Activated naive CD4-positive, alpha-beta T cell treated with anti-CD3 and anti-CD28 coated beads, Interleukin-2, amount 50 U/mL, for 72 hours (primary cell): ENCODE measurements around the gene ATOX1. TPM values are rescaled to one million over a fixed set of nuclear protein-coding genes. Genes with fewer than 3 reads are reported as not detected.
"Not testable (repeated sequence)": the region's sequence is repeated elsewhere in the genome, so short reads cannot be mapped to it uniquely, and the experiment has no call there.

ENCODE experiments used
- ATAC-seq, 2 donors: fragments of 150-1000 bp; cut with Tn5 transposase; 2 replicates each; pipeline ENCODE4 v1.10.0; 2021; ENCODE audit warnings: mild to moderate bottlenecking in 2 of 2, moderate library complexity in 2 of 2
- DNase-seq, 2 donors: peaks; one replicate each; pipeline ENCODE4 v3.0.0; 2021 to 2022; ENCODE audit warnings: low spot score in 2 of 2
- H3K27ac Mint-ChIP-seq, 2 donors: one replicate each; pipeline ENCODE4 v1.8.0; 2022; ENCODE audit warnings: mild to moderate bottlenecking in 2 of 2, mixed read lengths in 2 of 2
- H3K36me3 Mint-ChIP-seq, 2 donors: one replicate each; pipeline ENCODE4 v1.8.0; 2022; ENCODE audit warnings: mixed read lengths in 2 of 2
- H3K9me3 Mint-ChIP-seq, 2 donors: one replicate each; pipeline ENCODE4 v1.8.0; 2022; ENCODE audit warnings: mixed read lengths in 2 of 2
- total RNA-seq, 2 donors: library from RNA; stranded (reverse); gene quantifications; one replicate each; pipeline ENCODE4 v1.2.3, GENCODE V29; 2022

ATOX1 gene
- total RNA-seq, 2 donors from 2014 or later = 48.2 to 84.3 TPM

- Mint-ChIP-seq H3K36me3 (peaks cover 0 to under 1% of the 10 kb centered on the region in 2 donors), H3K9me3 (no peaks in the 10 kb centered on the region), H3K27ac (no peak overlapping the region)
- ATAC-seq (no peak), DNase-seq (no peak)
These were observed 38.2 kb downstream of the ATOX1 start for GRCh38 chr5:151720215-151720614.

DNA sequence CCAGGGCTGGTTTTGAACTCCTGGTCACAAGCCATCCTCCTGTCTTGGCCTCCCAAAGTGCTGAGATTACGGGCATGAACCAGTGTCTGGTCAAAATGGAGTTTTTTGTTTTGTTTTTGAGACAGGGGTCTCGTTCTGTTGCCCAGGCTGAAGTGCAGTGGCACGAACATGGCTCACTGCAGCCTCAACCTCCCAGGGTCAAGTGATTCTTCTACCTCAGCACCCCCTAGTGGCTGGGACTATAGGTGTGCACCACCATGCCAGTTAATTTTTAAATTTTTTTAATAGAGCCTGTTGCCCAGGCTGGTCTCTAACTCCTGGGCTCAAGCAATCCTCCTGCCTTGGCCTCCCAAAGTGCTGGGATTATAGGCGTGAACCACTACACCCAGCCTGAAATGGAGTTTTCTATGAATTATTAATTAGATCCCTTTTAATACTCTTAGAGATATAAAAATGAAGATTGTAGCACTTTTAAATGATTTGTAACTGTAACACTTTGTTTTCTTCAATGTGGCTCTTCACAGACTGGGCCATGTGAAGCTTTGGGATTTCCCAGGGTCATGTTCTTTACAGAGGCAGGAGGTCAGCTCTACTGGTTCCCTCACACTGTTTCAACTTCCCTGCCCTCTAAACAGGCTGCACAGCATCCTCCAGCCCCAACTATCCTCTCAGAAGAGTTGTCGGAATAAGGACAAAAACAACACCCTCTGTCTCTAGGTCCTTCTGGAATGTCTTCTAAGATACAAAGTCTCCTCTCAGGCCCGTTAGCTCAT is 39.0 kb downstream of the ATOX1 start:
- DNase-seq (peak in 1 of 2 donors; percentile 51), ATAC-seq (peak in 1 of 2 donors; percentile 51)
- Mint-ChIP-seq H3K9me3 (no peaks in the 10 kb centered on the region), H3K36me3 (peaks cover 0 to 6% of the 10 kb centered on the region in 2 donors), H3K27ac (peak overlapping the region in 1 of 2 donors; percentile 63)

GRCh38 chr5:151718646-151719045 is 39.8 kb downstream of the ATOX1 start:
- DNase-seq (no peak), ATAC-seq (no peak)
- Mint-ChIP-seq H3K36me3 (peaks cover 0 to 6% of the 10 kb centered on the region in 2 donors), H3K27ac (no peak overlapping the region), H3K9me3 (no peaks in the 10 kb centered on the region)

GRCh38 chr5:151718153-151718552 is 40.3 kb downstream of the ATOX1 start:
- Mint-ChIP-seq H3K9me3 (no peaks in the 10 kb centered on the region), H3K36me3 (peaks cover 0 to 6% of the 10 kb centered on the region in 2 donors), H3K27ac (no peak overlapping the region)
- DNase-seq (no peak), ATAC-seq (no peak)

DNA sequence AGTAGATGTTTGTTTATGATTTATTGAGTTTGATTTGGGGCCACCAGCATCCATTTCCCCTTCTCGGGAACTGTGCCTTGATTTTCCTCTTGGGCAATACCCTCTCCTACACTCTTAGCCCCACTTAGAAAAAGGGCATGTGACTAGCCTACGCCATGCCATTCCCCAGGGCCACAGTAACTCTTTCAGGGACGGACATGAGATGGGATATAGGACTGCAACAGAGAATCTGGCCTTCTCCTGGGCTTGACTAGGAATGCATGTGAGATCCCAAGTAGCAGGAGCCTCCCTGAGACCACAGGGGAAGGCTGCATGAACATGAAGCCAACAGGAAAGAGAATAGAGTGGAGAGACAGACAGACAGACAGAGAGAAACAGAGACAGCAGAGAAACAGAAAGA is 41.0 kb downstream of the ATOX1 start:
- ATAC-seq (no peak), DNase-seq (no peak)
- H3K36me3 Mint-ChIP-seq = peaks cover 0 to 6% of the 10 kb centered on the region in 2 donors
- H3K27ac Mint-ChIP-seq = peak overlapping the region in 1 of 2 donors; percentile 18
- H3K9me3 Mint-ChIP-seq = no peaks in the 10 kb centered on the region

- H3K36me3 Mint-ChIP-seq = no peaks in the 10 kb centered on the region
- DNase-seq (no peak), ATAC-seq (no peak)
- no peak overlapping the region for H3K27ac Mint-ChIP-seq
- H3K9me3 Mint-ChIP-seq = no peaks in the 10 kb centered on the region
These were observed 49.2 kb downstream of the ATOX1 start for GRCh38 chr5:151709109-151709735.

DNA sequence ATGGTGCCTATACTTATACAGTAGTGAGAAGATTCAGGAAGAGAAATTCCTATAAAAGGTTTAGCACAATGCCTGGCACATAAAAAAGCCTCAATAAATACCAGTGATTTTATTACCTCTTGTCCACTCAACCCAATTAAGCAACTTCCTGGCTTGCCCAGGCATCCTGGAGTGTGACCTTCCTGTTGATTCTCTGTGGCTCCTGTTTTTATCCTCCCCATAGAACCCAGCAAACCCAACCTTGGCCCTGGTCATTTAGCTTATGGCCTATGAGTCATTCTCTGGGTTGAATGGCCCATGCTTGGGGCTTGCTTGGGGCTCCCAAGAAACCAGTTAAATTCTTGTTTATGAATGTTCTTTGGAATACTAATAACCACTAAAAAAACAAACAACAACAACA is 50.3 kb downstream of the ATOX1 start:
- H3K9me3 Mint-ChIP-seq = no peaks in the 10 kb centered on the region

DNA sequence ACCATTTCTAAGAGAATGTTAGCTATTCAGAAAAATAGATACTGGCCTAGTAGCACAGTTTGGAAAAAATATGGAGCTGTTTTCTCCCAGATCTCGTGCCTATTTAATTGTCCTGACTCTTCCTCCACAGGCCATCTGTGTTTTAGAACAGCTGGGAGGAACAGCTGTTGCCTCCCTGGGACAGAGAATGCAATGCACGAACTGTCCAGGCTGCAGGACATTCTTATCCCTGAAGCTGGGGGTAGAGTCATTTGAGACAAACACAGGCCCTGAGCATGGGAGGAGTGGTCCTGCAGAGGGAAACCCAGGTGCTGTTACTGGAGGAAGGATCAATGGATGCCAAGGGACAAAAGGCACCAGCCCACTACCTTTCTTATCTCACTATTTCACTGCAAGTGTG is 50.9 kb downstream of the ATOX1 start:
- H3K27ac Mint-ChIP-seq = no peak overlapping the region
- no peak for ATAC-seq
- no peaks in the 10 kb centered on the region for H3K36me3 Mint-ChIP-seq
- no peaks in the 10 kb centered on the region for H3K9me3 Mint-ChIP-seq
- no peak for DNase-seq

More for the DNA sequence above, 50.3 kb downstream of the ATOX1 start:
- DNase-seq (no peak), ATAC-seq (no peak)
- Mint-ChIP-seq H3K27ac (no peak overlapping the region), H3K36me3 (no peaks in the 10 kb centered on the region)

DNA sequence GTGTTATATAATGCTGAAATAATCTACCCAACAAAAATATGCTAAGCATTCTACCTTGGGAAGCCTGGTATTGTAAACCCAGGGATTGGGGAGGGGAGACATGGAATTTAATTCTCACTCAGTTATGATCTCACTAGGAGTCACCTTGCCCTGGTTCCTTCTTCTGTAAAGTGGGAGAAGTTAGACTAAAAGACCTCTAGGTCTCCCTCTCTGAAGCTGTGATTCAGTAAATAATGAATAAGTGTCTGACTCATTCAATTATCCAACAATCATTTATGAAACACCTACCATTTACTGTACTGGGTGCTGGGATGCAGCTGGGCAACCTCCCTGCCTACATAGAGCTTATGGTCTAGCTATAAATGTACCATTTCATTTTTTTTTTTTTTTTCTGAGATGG is 51.5 kb downstream of the ATOX1 start:
- Mint-ChIP-seq H3K27ac (no peak overlapping the region), H3K36me3 (no peaks in the 10 kb centered on the region)

GRCh38 chr5:151703780-151704179 is 54.7 kb downstream of the ATOX1 start:
- Mint-ChIP-seq H3K36me3 (no peaks in the 10 kb centered on the region), H3K27ac (no peak overlapping the region), H3K9me3 (no peaks in the 10 kb centered on the region)
- no peak for DNase-seq
- no peak for ATAC-seq

More for the DNA sequence above, 51.5 kb downstream of the ATOX1 start:
- DNase-seq (no peak), ATAC-seq (no peak)
- H3K9me3 Mint-ChIP-seq = no peaks in the 10 kb centered on the region

DNA sequence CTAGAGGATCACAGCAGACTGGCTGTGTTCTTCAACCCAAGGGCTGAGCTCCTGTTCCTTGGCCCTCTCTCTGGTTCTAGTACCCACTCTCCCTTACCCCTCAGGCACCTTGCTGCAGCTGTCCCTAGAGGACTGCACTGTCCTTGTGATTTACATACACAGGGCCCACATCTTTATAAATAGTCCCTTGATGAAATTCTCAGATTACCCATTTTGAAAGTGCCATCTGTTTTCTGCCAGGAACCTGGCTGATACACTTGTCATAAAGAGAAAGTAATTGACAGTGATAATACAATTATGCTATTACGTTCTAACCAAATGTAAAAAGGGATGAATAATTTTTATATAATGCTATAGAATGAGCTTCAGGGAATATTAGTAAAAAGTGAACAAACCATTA is 55.2 kb downstream of the ATOX1 start:
- Mint-ChIP-seq H3K9me3 (no peaks in the 10 kb centered on the region), H3K27ac (peak overlapping the region in 1 of 2 donors; percentile 79), H3K36me3 (no peaks in the 10 kb centered on the region)
- DNase-seq (no peak), ATAC-seq (no peak)

- ATAC-seq = no peak
- no peak for DNase-seq
- Mint-ChIP-seq H3K27ac (no peak overlapping the region), H3K9me3 (no peaks in the 10 kb centered on the region), H3K36me3 (no peaks in the 10 kb centered on the region)
These were observed 57.6 kb downstream of the ATOX1 start for GRCh38 chr5:151700820-151701219.

GRCh38 chr5:151700296-151700695 is 58.1 kb downstream of the ATOX1 start:
- ATAC-seq (no peak), DNase-seq (no peak)
- no peaks in the 10 kb centered on the region for H3K36me3 Mint-ChIP-seq
- no peak overlapping the region for H3K27ac Mint-ChIP-seq
- H3K9me3 Mint-ChIP-seq = no peaks in the 10 kb centered on the region

GRCh38 chr5:151699071-151699901 is 59.1 kb downstream of the ATOX1 start:
- DNase-seq (no peak), ATAC-seq (no peak)
- Mint-ChIP-seq H3K9me3 (no peaks in the 10 kb centered on the region), H3K27ac (peak overlapping the region in 1 of 2 donors; percentile 57), H3K36me3 (no peaks in the 10 kb centered on the region)

DNA sequence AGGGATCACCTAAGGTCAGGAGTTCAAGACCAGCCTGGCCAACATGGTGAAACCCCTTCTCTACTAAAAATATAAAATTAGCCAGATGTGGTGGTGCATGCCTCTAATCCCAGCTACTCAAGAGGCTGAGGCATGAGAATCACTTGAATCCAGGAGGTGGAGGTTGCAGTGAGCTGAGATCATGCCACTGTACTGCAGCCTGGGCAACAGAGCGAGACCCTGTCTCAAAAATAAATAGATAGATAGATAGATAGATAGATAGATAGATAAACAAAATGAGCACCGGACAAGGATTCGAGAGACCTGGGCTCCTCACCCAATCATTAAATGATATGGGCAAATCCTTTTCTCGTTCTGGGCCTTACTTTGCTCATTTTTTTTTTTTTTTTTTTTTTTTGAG is 60.4 kb downstream of the ATOX1 start:
- not testable (repeated sequence) for H3K9me3 Mint-ChIP-seq, H3K36me3 Mint-ChIP-seq, ATAC-seq, DNase-seq, H3K27ac Mint-ChIP-seq

DNA sequence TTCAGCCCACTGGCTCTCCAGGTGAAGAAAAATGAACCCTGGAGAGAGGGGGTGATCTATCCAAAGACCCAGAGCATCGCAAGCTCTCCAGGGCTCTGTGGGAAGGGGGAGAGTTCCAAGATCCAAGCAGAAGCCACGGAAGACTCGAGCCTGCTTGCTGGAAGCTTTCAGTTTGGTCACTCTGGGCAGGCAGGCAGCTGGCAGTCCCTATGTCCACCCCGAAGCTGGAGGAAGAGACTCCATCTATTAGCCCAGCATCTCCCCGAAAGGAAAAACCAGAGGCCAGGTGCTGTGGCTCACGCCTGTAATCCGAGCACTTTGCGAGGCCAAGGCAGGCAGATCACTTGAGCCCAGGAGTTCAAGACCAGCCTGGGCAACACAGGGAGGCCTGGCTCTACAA is 61.0 kb downstream of the ATOX1 start:
- no peak overlapping the region for H3K27ac Mint-ChIP-seq
- no peaks in the 10 kb centered on the region for H3K9me3 Mint-ChIP-seq
- H3K36me3 Mint-ChIP-seq = no peaks in the 10 kb centered on the region
- no peak for DNase-seq
- no peak for ATAC-seq

DNA sequence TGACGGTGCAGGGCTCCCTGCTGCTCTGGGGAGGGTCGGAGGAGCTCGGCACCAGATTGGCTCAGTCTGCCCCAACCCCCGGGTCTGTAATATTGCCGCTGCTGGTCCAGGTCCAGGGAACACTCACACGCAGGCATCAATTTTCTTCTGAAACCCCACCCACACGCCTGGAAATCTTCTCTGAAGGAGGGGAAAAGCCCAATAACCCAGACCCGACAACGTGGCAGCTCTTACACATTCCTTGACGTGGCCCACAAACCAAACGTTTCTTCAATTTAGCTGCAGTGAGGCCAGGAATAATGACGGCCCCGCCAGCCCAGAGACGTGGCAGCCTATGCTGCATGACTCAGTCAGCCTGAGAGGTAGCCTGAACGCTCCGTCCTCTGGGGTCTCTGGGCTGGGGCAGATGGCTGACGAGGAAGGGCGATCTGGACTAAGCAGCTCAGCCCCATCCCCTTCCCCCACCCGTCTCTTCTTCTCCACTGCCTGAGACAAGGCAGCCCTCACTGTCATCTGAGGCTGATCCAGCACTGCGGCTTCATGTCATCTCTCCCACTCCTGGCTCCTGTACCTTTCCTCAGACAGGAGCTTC is 61.9 kb downstream of the ATOX1 start:
- Mint-ChIP-seq H3K36me3 (no peaks in the 10 kb centered on the region), H3K27ac (no peak overlapping the region), H3K9me3 (no peaks in the 10 kb centered on the region)
- ATAC-seq (no peak), DNase-seq (no peak)
